ENCODE results near the gene LRBA.

DNA sequence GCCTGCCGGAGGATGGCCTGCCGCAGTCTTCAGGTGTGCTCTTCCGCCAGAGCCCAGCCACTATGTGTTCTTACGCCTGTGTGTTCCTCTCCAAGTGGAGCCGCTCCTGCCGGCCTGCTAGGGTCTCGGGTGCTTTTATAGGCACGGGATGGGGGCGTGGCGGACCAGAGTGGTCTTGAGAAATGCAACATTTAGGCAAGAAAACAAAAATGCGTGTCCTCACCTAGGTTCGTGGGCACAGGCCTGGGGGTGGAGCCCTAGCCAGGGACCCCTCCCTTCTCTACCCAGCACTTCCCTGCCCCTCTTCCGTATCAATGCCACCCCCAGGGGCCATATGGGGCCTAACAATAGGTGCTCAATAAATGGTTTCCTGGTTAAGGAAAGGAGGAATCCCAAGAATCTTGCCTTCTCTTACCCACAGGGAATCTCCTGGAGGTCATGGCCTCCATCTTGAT is 34.4 kb upstream of the LRBA start:
- TF ChIP-seq, protein P1, sequence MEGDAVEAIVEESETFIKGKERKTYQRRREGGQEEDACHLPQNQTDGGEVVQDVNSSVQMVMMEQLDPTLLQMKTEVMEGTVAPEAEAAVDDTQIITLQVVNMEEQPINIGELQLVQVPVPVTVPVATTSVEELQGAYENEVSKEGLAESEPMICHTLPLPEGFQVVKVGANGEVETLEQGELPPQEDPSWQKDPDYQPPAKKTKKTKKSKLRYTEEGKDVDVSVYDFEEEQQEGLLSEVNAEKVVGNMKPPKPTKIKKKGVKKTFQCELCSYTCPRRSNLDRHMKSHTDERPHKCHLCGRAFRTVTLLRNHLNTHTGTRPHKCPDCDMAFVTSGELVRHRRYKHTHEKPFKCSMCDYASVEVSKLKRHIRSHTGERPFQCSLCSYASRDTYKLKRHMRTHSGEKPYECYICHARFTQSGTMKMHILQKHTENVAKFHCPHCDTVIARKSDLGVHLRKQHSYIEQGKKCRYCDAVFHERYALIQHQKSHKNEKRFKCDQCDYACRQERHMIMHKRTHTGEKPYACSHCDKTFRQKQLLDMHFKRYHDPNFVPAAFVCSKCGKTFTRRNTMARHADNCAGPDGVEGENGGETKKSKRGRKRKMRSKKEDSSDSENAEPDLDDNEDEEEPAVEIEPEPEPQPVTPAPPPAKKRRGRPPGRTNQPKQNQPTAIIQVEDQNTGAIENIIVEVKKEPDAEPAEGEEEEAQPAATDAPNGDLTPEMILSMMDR (IDR thresholded peaks at IDR 0.05; ENCODE audit: low read length) = no peak
- TF ChIP-seq EZH2 (IDR thresholded peaks at IDR 0.05; ENCODE audit: borderline replicate concordance, low read length) = no peak

Measured in OCI-LY1 (cell line).